ENCODE results near the gene ZFR.
"Not testable (repeated sequence)": the region's sequence is repeated elsewhere in the genome, so short reads cannot be mapped to it uniquely, and the experiment has no call there.

ZFR gene

DNA sequence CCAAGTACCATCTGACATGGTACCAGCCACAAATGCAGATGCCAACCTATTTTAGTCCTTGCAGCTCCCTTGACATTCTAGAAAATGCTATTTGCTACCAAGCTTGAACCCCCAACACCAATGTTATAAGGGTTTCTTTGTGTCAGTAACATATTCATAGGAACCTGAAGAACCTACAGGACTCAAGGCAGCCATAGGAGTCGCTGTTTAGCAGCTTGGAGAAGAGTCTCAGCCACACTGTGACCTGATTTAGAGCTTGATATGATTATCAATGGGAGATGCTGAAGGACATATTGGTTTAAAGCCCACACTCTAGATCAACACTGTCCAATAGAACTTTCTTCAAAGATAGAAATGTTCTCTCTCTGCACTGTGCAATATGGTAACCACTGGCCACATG, 6.4 kb upstream of the ZFR start:
- peak; percentile 45 for DNase-seq (ENCODE audit: low spot score)

DNA sequence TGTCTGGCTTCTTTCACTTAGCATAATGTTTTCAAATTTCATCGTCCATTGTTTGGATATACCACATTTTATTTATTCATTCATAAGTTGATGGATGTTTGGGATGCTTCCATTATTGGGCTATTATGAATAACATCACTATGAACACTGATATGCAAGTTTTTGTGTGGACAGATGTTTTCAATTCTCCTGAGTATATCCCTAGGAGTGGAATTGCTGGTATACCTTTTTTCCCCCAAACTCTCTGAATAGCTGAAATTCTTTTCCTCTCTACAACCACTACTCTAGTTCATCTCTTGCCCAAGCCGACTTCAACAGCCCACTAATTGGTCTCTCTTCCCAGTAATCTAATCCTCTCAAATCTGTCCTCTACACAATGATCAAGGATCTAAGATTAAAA, 4.7 kb upstream of the ZFR start:
- no peak for DNase-seq (ENCODE audit: low spot score)

DNA sequence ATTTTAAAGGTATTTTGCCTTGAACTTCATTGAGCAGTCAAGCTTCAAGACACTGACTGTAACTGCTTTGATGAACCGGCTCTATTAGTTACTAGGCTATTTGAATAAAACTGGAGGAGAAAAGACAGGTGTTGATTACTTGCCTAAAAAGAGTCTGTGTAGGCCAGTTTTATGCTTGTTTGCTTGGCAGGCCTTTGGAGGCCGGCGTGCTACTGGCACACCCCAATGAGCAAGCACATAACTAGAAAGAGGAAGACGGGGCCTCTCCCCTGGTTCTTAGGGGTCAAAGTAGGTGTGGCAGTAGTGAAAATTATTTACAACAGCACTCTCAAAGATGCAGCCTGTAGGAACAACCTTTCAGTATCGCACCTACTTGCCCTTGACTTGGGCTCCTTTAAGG, 2.1 kb upstream of the ZFR start:
- DNase-seq (ENCODE audit: low spot score) = no peak

GRCh38 chr5:32445831-32446614, 1.5 kb upstream of the ZFR start:
- no peak for DNase-seq (ENCODE audit: low spot score)

- no peak for DNase-seq (ENCODE audit: low spot score)
Observed at GRCh38 chr5:32445287-32445758, 783 bp upstream of the ZFR start.

DNA sequence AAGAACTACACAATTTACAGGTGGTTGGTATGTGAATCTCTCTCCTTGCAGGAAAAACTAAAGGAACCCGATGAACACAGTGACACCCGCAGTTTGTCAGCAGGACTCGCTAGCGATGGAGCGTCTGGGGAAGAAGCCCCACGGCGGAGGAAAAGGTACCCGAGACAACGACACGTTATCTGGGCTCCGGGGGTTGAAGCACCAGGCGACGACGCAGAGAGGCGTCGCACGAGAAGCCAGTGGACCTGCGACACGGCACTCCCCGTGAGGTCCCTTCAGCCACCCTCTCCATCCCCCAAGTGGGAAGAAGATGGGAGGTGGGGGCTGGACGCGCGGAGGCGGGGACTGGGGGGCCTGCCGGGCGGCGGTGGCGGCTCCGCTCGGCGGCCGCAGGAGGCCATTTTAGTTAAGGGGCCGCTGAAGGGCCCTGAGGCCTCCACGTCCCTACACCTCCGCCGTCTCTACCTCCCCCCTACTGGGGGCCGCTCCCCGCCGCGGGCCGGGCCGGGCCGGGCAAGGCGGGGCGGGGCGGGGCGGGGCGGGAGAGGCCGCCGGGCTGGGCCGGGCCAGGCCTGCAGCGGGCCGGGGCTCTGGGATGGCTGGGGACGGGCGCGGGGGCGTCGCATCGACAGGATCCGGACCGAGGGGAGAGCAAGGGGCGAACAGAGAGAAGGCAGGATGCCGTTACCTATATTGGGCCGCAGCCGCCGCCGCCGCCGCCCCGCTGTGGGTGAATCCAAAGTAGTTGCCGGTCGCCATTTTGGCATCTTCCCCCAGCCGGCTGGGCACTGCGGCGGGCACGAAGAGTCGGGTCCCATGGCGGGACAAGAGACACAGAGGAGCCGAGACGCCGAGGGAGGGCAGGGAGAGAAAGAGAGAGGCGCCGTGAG, 754 bp downstream of the ZFR start:
- DNase-seq (ENCODE audit: low spot score) = peak; percentile 79

DNA sequence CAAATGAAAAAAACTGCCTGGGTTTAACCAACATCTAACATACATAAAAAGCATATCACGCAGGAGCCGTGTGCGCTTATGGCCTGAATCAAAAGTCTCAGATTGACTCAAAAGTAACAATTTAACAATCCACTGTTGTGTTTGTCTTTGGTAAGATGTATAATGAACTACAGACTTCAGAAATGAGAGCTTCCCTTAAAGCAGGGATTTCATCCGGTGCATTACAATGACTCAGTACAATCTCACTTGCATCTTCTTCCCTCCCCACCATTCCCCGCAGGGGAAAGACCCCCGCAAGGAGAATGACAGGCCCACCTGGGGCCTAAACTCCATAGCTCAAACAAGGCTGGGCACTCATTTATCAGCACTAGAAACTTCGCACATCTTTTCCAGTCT, 1.4 kb downstream of the ZFR start:
- DNase-seq (ENCODE audit: low spot score) = no peak

GRCh38 chr5:32439086-32439642, 5.4 kb downstream of the ZFR start:
- DNase-seq (ENCODE audit: low spot score) = no peak

GRCh38 chr5:32436553-32437242, 7.8 kb downstream of the ZFR start:
- no peak for DNase-seq (ENCODE audit: low spot score)

DNA sequence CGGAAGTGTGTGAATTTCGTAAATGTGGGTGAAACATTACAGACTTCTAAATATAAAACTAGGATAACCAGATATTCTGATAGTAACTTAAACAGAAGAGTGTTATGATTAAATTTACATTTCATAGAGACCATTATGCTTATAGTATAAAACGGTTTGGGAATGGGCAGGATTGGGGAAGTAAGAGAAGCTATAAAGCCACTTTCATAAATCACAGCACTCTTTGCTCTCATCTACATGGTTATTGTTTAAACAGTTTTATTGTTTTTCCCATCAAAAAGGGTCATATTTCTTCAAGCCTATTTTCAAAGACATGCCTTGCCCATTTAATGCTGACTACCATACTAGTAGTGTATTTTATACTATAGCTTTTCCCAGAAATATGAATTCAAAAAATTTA, 9.2 kb downstream of the ZFR start:
- DNase-seq (ENCODE audit: low spot score) = no peak

- DNase-seq (ENCODE audit: low spot score) = no peak
Observed at GRCh38 chr5:32434221-32434620, 10.3 kb downstream of the ZFR start.

- DNase-seq (ENCODE audit: low spot score) = no peak
Observed at GRCh38 chr5:32432633-32433032, 11.9 kb downstream of the ZFR start.

- DNase-seq (ENCODE audit: low spot score) = not testable (repeated sequence)
Observed at GRCh38 chr5:32430825-32431224, 13.7 kb downstream of the ZFR start.

DNA sequence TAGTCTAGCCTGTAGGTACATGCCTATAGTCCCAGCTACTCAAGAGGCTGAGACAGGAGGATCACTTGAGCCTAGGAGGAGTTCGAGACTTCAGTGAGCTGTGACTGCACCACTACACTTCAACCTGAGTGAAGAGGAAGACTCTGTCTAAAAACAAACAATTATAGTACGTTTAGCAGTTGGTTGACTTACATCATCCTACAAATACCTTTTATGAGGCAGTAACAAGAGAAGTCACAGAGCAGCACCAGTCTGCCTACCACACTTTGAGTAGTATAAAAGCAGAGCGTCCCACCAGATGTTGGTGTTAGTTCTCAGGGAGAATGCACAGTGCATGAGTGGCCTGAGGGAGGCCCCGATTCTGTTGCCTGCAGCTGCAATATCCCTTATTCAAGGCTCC, 16.1 kb downstream of the ZFR start:
- no peak for DNase-seq (ENCODE audit: low spot score)

DNA sequence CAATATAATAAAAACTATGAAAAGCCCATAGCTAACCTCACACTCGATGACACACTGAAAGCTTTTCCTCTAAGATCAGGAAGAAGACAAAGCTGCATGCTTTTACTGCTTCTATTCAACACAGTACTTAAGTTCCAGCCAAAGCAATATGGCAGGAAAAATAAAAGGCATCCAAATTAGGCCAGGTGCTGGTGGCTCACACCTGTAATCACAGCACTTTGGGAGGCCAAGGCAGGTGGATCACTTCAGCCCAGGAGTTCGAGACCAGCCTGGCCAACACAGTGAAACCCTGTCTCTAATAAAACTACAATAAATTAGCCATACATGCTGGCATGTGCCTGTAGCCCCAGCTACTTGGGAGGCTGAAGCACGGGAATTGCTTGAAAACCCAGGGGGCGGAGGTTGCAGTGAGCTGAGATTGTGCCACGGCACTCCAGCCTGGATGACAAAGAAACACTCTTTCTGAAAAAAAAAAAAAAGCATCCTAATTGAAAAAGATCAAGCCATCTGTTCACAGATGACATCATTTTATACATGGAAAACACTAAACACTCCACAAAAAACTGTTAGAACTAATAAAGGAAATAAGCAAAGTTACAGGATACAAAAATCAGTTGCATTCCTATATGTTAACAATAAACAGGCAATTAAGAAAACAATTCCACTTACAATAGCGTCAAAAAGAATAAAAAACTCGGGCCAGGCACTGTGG, 17.9 kb downstream of the ZFR start:
- no peak for DNase-seq (ENCODE audit: low spot score)

DNA sequence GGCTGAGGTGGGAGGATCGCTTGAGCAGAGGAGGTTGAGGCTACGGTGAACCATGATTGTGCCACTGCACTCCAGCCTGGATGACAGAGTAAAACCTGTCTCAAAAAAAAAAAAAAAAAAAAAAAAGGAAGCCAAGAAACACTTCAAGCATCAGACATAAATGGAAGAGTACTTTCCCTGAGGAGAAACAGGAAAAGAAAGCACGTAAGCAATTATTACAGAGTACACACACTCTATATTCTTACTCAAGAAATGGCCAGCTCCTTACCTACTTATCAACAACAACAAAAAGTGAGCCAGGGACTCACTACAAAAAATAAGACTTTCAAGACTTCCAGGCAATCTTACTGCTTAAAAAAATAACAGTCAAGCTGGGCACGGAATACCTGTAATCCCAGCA, 21.8 kb downstream of the ZFR start:
- no peak for DNase-seq (ENCODE audit: low spot score)

- DNase-seq (ENCODE audit: low spot score) = no peak
Observed at GRCh38 chr5:32421075-32421474, 23.5 kb downstream of the ZFR start.

GRCh38 chr5:32420506-32420905, 24.0 kb downstream of the ZFR start:
- no peak for DNase-seq (ENCODE audit: low spot score)

DNA sequence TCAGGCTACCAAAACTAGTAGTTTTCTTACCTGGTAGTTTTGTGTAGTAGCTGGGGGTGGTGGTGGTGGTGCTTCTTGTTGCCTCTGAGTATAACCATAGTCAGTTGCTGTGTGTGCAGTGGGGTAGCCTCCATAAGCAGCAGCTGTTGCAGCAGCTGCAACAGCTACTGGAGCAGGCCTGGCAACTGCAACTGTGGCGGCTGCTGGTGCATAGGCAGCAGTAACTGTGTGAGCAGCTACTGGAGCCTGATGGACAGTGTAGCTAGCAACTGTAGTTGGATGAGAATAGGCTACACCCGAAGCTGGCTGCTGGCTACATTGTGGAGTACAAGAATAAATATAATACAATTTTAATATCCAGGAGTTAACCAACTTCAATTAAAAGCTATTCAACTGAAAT, 24.7 kb downstream of the ZFR start:
- no peak for DNase-seq (ENCODE audit: low spot score)

GRCh38 chr5:32413466-32414263, 30.9 kb downstream of the ZFR start:
- DNase-seq (ENCODE audit: low spot score) = no peak

- DNase-seq (ENCODE audit: low spot score) = no peak
Observed at GRCh38 chr5:32410630-32411029, 33.9 kb downstream of the ZFR start.
